ENCODE measurements around the gene CDC42BPB.

GRCh38 chr14:102935756-102936155 lies 121.6 kb downstream of the CDC42BPB start:
- TF ChIP-seq ZBTB7A (tag by site-specific recombination; IDR thresholded peaks at IDR 0.05; ENCODE audit: low read depth): no peak
- TF ChIP-seq FEZF1 (tag by site-specific recombination; IDR thresholded peaks at IDR 0.05): no peak
- no peak for TF ChIP-seq ZFHX2 (tag by site-specific recombination; conservative IDR thresholded peaks at IDR 0.05)
- TF ChIP-seq ZNF133 (tag by site-specific recombination; IDR thresholded peaks at IDR 0.05): no peak
- TF ChIP-seq ZNF560 (tag by site-specific recombination; IDR thresholded peaks at IDR 0.05; ENCODE audit: borderline replicate concordance): no peak
- TF ChIP-seq, protein P1, sequence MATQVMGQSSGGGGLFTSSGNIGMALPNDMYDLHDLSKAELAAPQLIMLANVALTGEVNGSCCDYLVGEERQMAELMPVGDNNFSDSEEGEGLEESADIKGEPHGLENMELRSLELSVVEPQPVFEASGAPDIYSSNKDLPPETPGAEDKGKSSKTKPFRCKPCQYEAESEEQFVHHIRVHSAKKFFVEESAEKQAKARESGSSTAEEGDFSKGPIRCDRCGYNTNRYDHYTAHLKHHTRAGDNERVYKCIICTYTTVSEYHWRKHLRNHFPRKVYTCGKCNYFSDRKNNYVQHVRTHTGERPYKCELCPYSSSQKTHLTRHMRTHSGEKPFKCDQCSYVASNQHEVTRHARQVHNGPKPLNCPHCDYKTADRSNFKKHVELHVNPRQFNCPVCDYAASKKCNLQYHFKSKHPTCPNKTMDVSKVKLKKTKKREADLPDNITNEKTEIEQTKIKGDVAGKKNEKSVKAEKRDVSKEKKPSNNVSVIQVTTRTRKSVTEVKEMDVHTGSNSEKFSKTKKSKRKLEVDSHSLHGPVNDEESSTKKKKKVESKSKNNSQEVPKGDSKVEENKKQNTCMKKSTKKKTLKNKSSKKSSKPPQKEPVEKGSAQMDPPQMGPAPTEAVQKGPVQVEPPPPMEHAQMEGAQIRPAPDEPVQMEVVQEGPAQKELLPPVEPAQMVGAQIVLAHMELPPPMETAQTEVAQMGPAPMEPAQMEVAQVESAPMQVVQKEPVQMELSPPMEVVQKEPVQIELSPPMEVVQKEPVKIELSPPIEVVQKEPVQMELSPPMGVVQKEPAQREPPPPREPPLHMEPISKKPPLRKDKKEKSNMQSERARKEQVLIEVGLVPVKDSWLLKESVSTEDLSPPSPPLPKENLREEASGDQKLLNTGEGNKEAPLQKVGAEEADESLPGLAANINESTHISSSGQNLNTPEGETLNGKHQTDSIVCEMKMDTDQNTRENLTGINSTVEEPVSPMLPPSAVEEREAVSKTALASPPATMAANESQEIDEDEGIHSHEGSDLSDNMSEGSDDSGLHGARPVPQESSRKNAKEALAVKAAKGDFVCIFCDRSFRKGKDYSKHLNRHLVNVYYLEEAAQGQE (tag by site-specific recombination; IDR thresholded peaks at IDR 0.05): no peak
- TF ChIP-seq YY1 (tag by site-specific recombination; IDR thresholded peaks at IDR 0.05): no peak
- TF ChIP-seq, protein P2, sequence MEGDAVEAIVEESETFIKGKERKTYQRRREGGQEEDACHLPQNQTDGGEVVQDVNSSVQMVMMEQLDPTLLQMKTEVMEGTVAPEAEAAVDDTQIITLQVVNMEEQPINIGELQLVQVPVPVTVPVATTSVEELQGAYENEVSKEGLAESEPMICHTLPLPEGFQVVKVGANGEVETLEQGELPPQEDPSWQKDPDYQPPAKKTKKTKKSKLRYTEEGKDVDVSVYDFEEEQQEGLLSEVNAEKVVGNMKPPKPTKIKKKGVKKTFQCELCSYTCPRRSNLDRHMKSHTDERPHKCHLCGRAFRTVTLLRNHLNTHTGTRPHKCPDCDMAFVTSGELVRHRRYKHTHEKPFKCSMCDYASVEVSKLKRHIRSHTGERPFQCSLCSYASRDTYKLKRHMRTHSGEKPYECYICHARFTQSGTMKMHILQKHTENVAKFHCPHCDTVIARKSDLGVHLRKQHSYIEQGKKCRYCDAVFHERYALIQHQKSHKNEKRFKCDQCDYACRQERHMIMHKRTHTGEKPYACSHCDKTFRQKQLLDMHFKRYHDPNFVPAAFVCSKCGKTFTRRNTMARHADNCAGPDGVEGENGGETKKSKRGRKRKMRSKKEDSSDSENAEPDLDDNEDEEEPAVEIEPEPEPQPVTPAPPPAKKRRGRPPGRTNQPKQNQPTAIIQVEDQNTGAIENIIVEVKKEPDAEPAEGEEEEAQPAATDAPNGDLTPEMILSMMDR (tag by site-specific recombination; IDR thresholded peaks at IDR 0.05): no peak
- TF ChIP-seq ZNF792 (tag by site-specific recombination; IDR thresholded peaks at IDR 0.05): no peak
- TF ChIP-seq ZNF391 (tag by site-specific recombination; IDR thresholded peaks at IDR 0.05; ENCODE audit: borderline replicate concordance, low read depth): no peak
- TF ChIP-seq ZNF155 (tag by site-specific recombination; IDR thresholded peaks at IDR 0.05): no peak
- TF ChIP-seq ZNF174 (tag by site-specific recombination; IDR thresholded peaks at IDR 0.05): no peak
- TF ChIP-seq, protein P3, sequence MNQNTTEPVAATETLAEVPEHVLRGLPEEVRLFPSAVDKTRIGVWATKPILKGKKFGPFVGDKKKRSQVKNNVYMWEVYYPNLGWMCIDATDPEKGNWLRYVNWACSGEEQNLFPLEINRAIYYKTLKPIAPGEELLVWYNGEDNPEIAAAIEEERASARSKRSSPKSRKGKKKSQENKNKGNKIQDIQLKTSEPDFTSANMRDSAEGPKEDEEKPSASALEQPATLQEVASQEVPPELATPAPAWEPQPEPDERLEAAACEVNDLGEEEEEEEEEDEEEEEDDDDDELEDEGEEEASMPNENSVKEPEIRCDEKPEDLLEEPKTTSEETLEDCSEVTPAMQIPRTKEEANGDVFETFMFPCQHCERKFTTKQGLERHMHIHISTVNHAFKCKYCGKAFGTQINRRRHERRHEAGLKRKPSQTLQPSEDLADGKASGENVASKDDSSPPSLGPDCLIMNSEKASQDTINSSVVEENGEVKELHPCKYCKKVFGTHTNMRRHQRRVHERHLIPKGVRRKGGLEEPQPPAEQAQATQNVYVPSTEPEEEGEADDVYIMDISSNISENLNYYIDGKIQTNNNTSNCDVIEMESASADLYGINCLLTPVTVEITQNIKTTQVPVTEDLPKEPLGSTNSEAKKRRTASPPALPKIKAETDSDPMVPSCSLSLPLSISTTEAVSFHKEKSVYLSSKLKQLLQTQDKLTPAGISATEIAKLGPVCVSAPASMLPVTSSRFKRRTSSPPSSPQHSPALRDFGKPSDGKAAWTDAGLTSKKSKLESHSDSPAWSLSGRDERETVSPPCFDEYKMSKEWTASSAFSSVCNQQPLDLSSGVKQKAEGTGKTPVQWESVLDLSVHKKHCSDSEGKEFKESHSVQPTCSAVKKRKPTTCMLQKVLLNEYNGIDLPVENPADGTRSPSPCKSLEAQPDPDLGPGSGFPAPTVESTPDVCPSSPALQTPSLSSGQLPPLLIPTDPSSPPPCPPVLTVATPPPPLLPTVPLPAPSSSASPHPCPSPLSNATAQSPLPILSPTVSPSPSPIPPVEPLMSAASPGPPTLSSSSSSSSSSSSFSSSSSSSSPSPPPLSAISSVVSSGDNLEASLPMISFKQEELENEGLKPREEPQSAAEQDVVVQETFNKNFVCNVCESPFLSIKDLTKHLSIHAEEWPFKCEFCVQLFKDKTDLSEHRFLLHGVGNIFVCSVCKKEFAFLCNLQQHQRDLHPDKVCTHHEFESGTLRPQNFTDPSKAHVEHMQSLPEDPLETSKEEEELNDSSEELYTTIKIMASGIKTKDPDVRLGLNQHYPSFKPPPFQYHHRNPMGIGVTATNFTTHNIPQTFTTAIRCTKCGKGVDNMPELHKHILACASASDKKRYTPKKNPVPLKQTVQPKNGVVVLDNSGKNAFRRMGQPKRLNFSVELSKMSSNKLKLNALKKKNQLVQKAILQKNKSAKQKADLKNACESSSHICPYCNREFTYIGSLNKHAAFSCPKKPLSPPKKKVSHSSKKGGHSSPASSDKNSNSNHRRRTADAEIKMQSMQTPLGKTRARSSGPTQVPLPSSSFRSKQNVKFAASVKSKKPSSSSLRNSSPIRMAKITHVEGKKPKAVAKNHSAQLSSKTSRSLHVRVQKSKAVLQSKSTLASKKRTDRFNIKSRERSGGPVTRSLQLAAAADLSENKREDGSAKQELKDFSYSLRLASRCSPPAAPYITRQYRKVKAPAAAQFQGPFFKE (tag by site-specific recombination; IDR thresholded peaks at IDR 0.05; ENCODE audit: borderline replicate concordance): no peak
- TF ChIP-seq ZBTB17 (tag by site-specific recombination; IDR thresholded peaks at IDR 0.05): no peak
